K562 (cell line): ENCODE data around the gene CARD14. TPM values are rescaled to one million over a fixed set of nuclear protein-coding genes. Genes with fewer than 3 reads are reported as not detected.

Experiments used
- CREBBP ChIP-seq: IDR thresholded peaks from one replicate; pipeline ENCODE4 v1.6.1; 2012; ENCODE audit warnings: low read depth, mild to moderate bottlenecking, control low read depth, inconsistent platforms, low read length
- FOXK2 ChIP-seq, 2 experiments: fragments of 450-650 bp; IDR thresholded peaks in 1 of 2; conservative IDR thresholded peaks in 1 of 2; 2 replicates each; pipeline ENCODE4 v1.6.1; 2016; ENCODE audit warnings: low read depth in 2 of 2, mild to moderate bottlenecking in 1 of 2
- HEY1 ChIP-seq: fragments of 250-450 bp; sonication (Bioruptor Pico); IDR thresholded peaks from 2 replicates; pipeline ENCODE4 v1.5.0; 2020; ENCODE audit warnings: mild to moderate bottlenecking, moderate library complexity, borderline replicate concordance
- MEF2A ChIP-seq: IDR thresholded peaks from 2 replicates; pipeline ENCODE4 v1.6.1; 2011; ENCODE audit warnings: low read depth, mild to moderate bottlenecking, low read length, moderate library complexity; ENCODE audit not compliant: control insufficient read depth
- polyA plus RNA-seq, 8 experiments: library from polyadenylated mRNA; depleted of rRNA in 4 of 8; stranded (reverse) in 5 of 8; unstranded in 3 of 8; fragments of >200 nt; fragmentation: Nextera tagmentation in 2 of 8; fragmentation: Illumina TruSeq in 1 of 8; extraction: Ambion mirVana in 2 of 8; extraction: Trizol in 1 of 8; gene quantifications; 2 replicates each; pipeline versions ENCODE4 v1.2.1 to v1.2.3, GENCODE V29; 2011 to 2014; ENCODE audit warnings: inconsistent platforms in 1 of 8, missing spikeins in 1 of 8
- total RNA-seq, 7 experiments: library from RNA; depleted of rRNA in 6 of 7; stranded (reverse); fragments of >200 nt in 6 of 7; fragmentation: Illumina TruSeq in 2 of 7; extraction: Trizol in 2 of 7; gene quantifications; 2 replicates each; pipeline versions ENCODE4 v1.2.1 to v1.2.3, GENCODE V29; 2011 to 2021; ENCODE audit warnings: low replicate concordance in 1 of 7
- TF ChIP-seq, protein P1 (sequence below): fragments of 450-650 bp; IDR thresholded peaks from 2 replicates; pipeline ENCODE4 v1.6.1; 2016; ENCODE audit warnings: missing biosample characterization, missing genetic modification characterization
- TF ChIP-seq, protein P2 (sequence below), 3 experiments: IDR thresholded peaks in 2 of 3; conservative IDR thresholded peaks in 1 of 3; 2 replicates each; pipeline ENCODE4 v1.5.1; 2011 to 2012; ENCODE audit warnings: low read length in 3 of 3, mild to moderate bottlenecking in 3 of 3, control low read depth in 2 of 3, improper control_type of control experiment in 1 of 3, inconsistent platforms in 1 of 3, low read depth in 1 of 3, mixed read lengths in 1 of 3, moderate library complexity in 1 of 3; ENCODE audit not compliant: insufficient read depth in 2 of 3
- TF ChIP-seq, protein P3 (sequence below): IDR thresholded peaks from 2 replicates; pipeline ENCODE4 v1.6.1; 2011; ENCODE audit warnings: borderline replicate concordance, low read depth, mild to moderate bottlenecking, moderate library complexity, low read length; ENCODE audit not compliant: insufficient read depth, poor library complexity, severe bottlenecking

The CARD14 gene
- total and polyA plus RNA-seq, 9 of the 15 experiments (the other 6 are each of a cell fraction or from before 2014, with no cell fraction given), result not detected

DNA sequence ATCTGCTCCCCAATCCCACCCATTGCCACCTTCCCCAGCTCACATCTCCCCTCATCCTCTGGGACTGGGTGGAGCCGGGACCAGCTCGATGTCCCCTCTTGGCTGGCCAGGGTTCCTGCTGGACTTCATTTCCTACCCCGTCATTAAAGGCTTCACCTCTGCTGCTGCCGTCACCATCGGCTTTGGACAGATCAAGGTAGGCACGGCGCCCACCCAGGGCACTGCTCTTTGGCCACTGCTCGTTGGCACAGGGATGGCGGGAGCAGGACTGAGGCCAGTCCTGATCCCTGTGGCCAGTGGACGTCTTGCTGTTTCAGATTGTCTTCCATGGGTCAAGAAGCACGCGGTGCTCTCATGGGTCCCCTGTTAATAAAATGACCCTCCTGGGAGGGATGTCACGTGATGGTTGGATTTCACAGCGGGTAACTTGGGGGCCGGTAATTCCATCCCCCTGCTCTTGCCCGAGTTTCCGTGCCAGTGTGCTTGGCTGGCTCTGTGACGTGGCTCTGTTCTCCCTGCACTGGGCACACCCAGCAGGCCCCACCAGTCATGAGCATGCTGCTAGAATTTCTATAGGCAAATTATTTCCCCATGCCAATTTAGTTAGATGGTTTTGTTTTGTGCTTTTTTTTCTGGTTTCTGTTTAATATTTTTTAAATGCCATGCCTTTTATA is 53.4 kb downstream of the CARD14 start (continued):
- TF ChIP-seq MEF2A (no peak), CREBBP (no peak), HEY1 (CRISPR knock-in tag) (no peak), FOXK2 (conservative IDR thresholded peaks at IDR 0.05 in 1 of 2, IDR thresholded peaks at IDR 0.05 in 1 of 2; ENCODE audit: low read depth in 2 of 2) (no peak)
- TF ChIP-seq, protein P1, sequence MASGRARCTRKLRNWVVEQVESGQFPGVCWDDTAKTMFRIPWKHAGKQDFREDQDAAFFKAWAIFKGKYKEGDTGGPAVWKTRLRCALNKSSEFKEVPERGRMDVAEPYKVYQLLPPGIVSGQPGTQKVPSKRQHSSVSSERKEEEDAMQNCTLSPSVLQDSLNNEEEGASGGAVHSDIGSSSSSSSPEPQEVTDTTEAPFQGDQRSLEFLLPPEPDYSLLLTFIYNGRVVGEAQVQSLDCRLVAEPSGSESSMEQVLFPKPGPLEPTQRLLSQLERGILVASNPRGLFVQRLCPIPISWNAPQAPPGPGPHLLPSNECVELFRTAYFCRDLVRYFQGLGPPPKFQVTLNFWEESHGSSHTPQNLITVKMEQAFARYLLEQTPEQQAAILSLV, result no peak
- TF ChIP-seq, protein P2, sequence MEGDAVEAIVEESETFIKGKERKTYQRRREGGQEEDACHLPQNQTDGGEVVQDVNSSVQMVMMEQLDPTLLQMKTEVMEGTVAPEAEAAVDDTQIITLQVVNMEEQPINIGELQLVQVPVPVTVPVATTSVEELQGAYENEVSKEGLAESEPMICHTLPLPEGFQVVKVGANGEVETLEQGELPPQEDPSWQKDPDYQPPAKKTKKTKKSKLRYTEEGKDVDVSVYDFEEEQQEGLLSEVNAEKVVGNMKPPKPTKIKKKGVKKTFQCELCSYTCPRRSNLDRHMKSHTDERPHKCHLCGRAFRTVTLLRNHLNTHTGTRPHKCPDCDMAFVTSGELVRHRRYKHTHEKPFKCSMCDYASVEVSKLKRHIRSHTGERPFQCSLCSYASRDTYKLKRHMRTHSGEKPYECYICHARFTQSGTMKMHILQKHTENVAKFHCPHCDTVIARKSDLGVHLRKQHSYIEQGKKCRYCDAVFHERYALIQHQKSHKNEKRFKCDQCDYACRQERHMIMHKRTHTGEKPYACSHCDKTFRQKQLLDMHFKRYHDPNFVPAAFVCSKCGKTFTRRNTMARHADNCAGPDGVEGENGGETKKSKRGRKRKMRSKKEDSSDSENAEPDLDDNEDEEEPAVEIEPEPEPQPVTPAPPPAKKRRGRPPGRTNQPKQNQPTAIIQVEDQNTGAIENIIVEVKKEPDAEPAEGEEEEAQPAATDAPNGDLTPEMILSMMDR (IDR thresholded peaks at IDR 0.05 in 2 of 3, conservative IDR thresholded peaks at IDR 0.05 in 1 of 3; ENCODE audit: insufficient read depth in 2 of 3, low read depth in 1 of 3, low read length in 3 of 3), result no peak
- TF ChIP-seq, protein P3, sequence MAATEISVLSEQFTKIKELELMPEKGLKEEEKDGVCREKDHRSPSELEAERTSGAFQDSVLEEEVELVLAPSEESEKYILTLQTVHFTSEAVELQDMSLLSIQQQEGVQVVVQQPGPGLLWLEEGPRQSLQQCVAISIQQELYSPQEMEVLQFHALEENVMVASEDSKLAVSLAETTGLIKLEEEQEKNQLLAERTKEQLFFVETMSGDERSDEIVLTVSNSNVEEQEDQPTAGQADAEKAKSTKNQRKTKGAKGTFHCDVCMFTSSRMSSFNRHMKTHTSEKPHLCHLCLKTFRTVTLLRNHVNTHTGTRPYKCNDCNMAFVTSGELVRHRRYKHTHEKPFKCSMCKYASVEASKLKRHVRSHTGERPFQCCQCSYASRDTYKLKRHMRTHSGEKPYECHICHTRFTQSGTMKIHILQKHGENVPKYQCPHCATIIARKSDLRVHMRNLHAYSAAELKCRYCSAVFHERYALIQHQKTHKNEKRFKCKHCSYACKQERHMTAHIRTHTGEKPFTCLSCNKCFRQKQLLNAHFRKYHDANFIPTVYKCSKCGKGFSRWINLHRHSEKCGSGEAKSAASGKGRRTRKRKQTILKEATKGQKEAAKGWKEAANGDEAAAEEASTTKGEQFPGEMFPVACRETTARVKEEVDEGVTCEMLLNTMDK, result no peak
